IPS-11a (cell line): Measurements from ENCODE around the gene LONRF3.
"Not testable (repeated sequence)": the region's sequence is repeated elsewhere in the genome, so short reads cannot be mapped to it uniquely, and the experiment has no call there.

ENCODE experiments used
- H3K4me3 ChIP-seq: one replicate; pipeline ENCODE4 v1.5.1; 2013; ENCODE audit warnings: low read depth, low read length, control low read depth

Gene LONRF3

GRCh38 chrX:119029656-119030055 lies 55.2 kb downstream of the LONRF3 start:
- H3K4me3 ChIP-seq = not testable (repeated sequence)

GRCh38 chrX:119030990-119031389 lies 56.6 kb downstream of the LONRF3 start:
- no peak overlapping the region for H3K4me3 ChIP-seq

- no peak overlapping the region for H3K4me3 ChIP-seq
Observed at GRCh38 chrX:119036107-119037029, 62.0 kb downstream of the LONRF3 start.

GRCh38 chrX:119040432-119040831 lies 66.0 kb downstream of the LONRF3 start:
- no peak overlapping the region for H3K4me3 ChIP-seq

- H3K4me3 ChIP-seq = no peak overlapping the region
Observed at GRCh38 chrX:119041175-119041574, 66.8 kb downstream of the LONRF3 start.

GRCh38 chrX:119042040-119042439 lies 67.6 kb downstream of the LONRF3 start:
- no peak overlapping the region for H3K4me3 ChIP-seq

GRCh38 chrX:119042996-119043395 lies 68.6 kb downstream of the LONRF3 start:
- no peak overlapping the region for H3K4me3 ChIP-seq

GRCh38 chrX:119045884-119046283 lies 71.5 kb downstream of the LONRF3 start:
- H3K4me3 ChIP-seq = no peak overlapping the region

GRCh38 chrX:119055687-119056086 lies 81.3 kb downstream of the LONRF3 start:
- no peak overlapping the region for H3K4me3 ChIP-seq

- H3K4me3 ChIP-seq = no peak overlapping the region
Observed at GRCh38 chrX:119062750-119063374, 88.4 kb downstream of the LONRF3 start.

- H3K4me3 ChIP-seq = no peak overlapping the region
Observed at GRCh38 chrX:119063428-119063827, 89.0 kb downstream of the LONRF3 start.

- no peak overlapping the region for H3K4me3 ChIP-seq
Observed at GRCh38 chrX:119067023-119067739, 92.8 kb downstream of the LONRF3 start.
